ENCODE measurements around the gene HOXB4. TPM values are rescaled to one million over a fixed set of nuclear protein-coding genes. Genes with fewer than 3 reads are reported as not detected.
A peak's percentile ranks its signal among the peaks of the same experiment; 100 is the strongest.

The HOXB4 gene
- total and polyA plus RNA-seq, 2 donors from 2014 or later = 4.4 to 22.6 TPM

GRCh38 chr17:48597778-48598631 lies 19.9 kb upstream of the HOXB4 start:
- intact Hi-C loops (cut with DNase I) = loop anchor here (10.0 kb wide), 1 partner anchor 263 kb away; no protein-coding TSS in a partner anchor
- peaks cover 0 to 12% (median 11%) of the 10 kb centered on the region in 3 donors for H3K4me1 ChIP-seq (ENCODE audit: control insufficient read depth in 2 of 3, insufficient read depth in 2 of 3, low read depth in 1 of 3, low read length in 3 of 3)

DNA sequence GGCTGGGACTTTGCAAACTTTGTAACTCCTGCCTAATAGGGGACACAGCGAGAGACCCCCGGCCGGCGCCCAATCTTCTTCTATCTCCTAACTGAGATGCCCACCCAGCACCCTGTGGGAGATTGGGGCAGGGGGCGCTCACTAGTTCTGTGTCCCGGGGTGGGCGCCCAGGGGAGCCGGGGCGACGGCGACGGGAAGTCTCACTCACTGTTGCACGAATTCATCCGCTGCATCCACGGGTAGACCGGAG lies 19.3 kb upstream of the HOXB4 start:
- H3K27ac ChIP-seq (ENCODE audit: low read depth in 2 of 2, low read length in 2 of 2) = peak overlapping the region; percentile 90 to 91
- H3K9ac ChIP-seq (ENCODE audit: low read length in 3 of 3) = peak overlapping the region in 2 of 3 donors; percentile 72 to 82
- H3K4me1 ChIP-seq (ENCODE audit: control insufficient read depth in 2 of 3, insufficient read depth in 2 of 3, low read depth in 1 of 3, low read length in 3 of 3) = peaks cover 0 to 12% (median 11%) of the 10 kb centered on the region in 3 donors
- H3K9me3 ChIP-seq (ENCODE audit: control insufficient read depth in 2 of 3, insufficient read depth in 1 of 3, low read length in 3 of 3) = no peaks in the 10 kb centered on the region
- no peaks in the 10 kb centered on the region for H3K27me3 ChIP-seq (ENCODE audit: control insufficient read depth, insufficient read depth, low read length)
- no peak for FAIRE-seq
- peak overlapping the region; percentile 69 to 75 (median 70) for H3K4me3 ChIP-seq (ENCODE audit: low read length in 3 of 3)
- DNase-seq = peak in 2 of 5 donors; percentile 68 to 78
- intact Hi-C loops (cut with DNase I) = loop anchor here (10.0 kb wide), 1 partner anchor 263 kb away; no protein-coding TSS in a partner anchor
- TF ChIP-seq, protein P1, sequence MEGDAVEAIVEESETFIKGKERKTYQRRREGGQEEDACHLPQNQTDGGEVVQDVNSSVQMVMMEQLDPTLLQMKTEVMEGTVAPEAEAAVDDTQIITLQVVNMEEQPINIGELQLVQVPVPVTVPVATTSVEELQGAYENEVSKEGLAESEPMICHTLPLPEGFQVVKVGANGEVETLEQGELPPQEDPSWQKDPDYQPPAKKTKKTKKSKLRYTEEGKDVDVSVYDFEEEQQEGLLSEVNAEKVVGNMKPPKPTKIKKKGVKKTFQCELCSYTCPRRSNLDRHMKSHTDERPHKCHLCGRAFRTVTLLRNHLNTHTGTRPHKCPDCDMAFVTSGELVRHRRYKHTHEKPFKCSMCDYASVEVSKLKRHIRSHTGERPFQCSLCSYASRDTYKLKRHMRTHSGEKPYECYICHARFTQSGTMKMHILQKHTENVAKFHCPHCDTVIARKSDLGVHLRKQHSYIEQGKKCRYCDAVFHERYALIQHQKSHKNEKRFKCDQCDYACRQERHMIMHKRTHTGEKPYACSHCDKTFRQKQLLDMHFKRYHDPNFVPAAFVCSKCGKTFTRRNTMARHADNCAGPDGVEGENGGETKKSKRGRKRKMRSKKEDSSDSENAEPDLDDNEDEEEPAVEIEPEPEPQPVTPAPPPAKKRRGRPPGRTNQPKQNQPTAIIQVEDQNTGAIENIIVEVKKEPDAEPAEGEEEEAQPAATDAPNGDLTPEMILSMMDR (IDR thresholded peaks at IDR 0.05; ENCODE audit: borderline replicate concordance, extremely low read depth, insufficient read depth) = no peak
- H3K36me3 ChIP-seq (ENCODE audit: control insufficient read depth in 2 of 3, insufficient read depth in 3 of 3, low read length in 3 of 3) = peaks cover 0 to 12% (median 0%) of the 10 kb centered on the region in 3 donors

More at GRCh38 chr17:48597778-48598631, 19.9 kb upstream of the HOXB4 start:
- TF ChIP-seq, protein P1 (IDR thresholded peaks at IDR 0.05; ENCODE audit: borderline replicate concordance, extremely low read depth, insufficient read depth) = no peak
- peak overlapping the region; percentile 65 to 69 (median 67) for H3K4me3 ChIP-seq (ENCODE audit: low read length in 3 of 3)
- peak overlapping the region; percentile 90 to 91 for H3K27ac ChIP-seq (ENCODE audit: low read depth in 2 of 2, low read length in 2 of 2)
- no peaks in the 10 kb centered on the region for H3K9me3 ChIP-seq (ENCODE audit: control insufficient read depth in 2 of 3, insufficient read depth in 1 of 3, low read length in 3 of 3)
- FAIRE-seq (no peak), DNase-seq (peak; percentile 81 to 95 (median 90))
- H3K36me3 ChIP-seq (ENCODE audit: control insufficient read depth in 2 of 3, insufficient read depth in 3 of 3, low read length in 3 of 3) = peaks cover 0 to 12% (median 0%) of the 10 kb centered on the region in 3 donors
- H3K9ac ChIP-seq (ENCODE audit: low read length in 3 of 3) = peak overlapping the region; percentile 65 to 82 (median 72)
- no peaks in the 10 kb centered on the region for H3K27me3 ChIP-seq (ENCODE audit: control insufficient read depth, insufficient read depth, low read length)

DNA sequence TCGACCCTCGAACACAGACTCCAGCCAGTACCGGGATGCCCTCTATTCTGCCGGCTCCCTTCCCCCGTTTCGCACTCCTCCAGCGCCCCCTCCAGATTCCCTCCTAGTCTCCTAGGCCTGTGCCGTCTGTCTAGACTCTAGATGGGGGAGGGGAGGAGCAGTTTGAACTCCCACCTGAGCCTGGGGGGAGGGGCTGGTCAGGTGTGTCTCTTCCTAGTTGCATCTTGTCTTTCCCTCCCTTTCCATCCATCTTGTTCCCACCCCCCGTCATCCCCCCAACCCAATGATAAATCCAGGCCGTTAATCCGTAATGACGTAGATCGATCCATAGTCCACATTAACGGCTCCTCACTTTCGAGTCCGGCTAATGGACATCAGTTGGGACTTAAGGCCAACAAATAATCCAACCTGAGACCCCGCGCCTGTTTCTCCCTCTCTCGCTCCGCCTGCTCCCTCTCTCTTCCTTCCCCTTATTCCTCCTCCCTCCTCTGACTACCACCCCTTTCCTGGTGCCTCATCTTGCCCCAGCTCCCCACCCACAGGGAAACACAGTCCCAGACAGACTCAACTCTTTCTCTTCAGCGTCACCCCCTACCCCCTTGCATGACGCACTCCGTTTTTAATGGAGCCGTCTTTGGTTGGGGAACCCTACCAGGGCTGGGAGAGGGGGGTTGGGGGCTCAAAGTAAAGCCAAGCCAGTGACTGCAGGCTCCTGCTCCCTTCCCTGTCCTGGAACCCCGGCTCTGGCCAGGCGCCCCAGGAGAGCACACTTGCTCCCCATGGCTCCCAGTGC lies 18.8 kb upstream of the HOXB4 start:
- FAIRE-seq (no peak), DNase-seq (peak; percentile 51 to 91 (median 88))
- H3K27ac ChIP-seq (ENCODE audit: low read depth in 2 of 2, low read length in 2 of 2) = peak overlapping the region; percentile 90 to 91

More for the DNA sequence above, 18.8 kb upstream of the HOXB4 start:
- TF ChIP-seq, protein P1 (IDR thresholded peaks at IDR 0.05; ENCODE audit: borderline replicate concordance, extremely low read depth, insufficient read depth) = no peak
- Histone ChIP-seq H3K4me3 (ENCODE audit: low read length in 3 of 3) (peak overlapping the region; percentile 69 to 75 (median 70)), H3K27me3 (ENCODE audit: control insufficient read depth, insufficient read depth, low read length) (no peaks in the 10 kb centered on the region), H3K9ac (ENCODE audit: low read length in 3 of 3) (peak overlapping the region; percentile 67 to 72 (median 68)), H3K36me3 (ENCODE audit: control insufficient read depth in 2 of 3, insufficient read depth in 3 of 3, low read length in 3 of 3) (peaks cover 0 to 12% (median 0%) of the 10 kb centered on the region in 3 donors), H3K9me3 (ENCODE audit: control insufficient read depth in 2 of 3, insufficient read depth in 1 of 3, low read length in 3 of 3) (no peaks in the 10 kb centered on the region), H3K4me1 (ENCODE audit: control insufficient read depth in 2 of 3, insufficient read depth in 2 of 3, low read depth in 1 of 3, low read length in 3 of 3) (peaks cover 0 to 12% (median 11%) of the 10 kb centered on the region in 3 donors)
- intact Hi-C loops (cut with DNase I) = loop anchor here (10.0 kb wide), 1 partner anchor 262 kb away; no protein-coding TSS in a partner anchor
